HEK293 (cell line): ENCODE measurements around the gene NPAS1.

Source experiments
- CTCF ChIA-PET: fragments of 350-600 bp; formaldehyde crosslinking; extraction: SDS; loops from one replicate; lab custom pipeline; 2021; ENCODE audit warnings: antibody characterized with exemption; lab: Yijun Ruan, JAX
- POLR2A ChIA-PET: fragments of 300-600 bp; formaldehyde crosslinking; extraction: SDS; loops from one replicate; lab custom pipeline; 2020; ENCODE audit warnings: antibody characterized with exemption, inconsistent platforms; lab: Yijun Ruan, JAX
- H3K27ac ChIP-seq: fragments of 200-500 bp; sonication (Bioruptor generic); 2 replicates; pipeline ENCODE4 v1.5.1; 2014; ENCODE audit warnings: low read depth, low read length, control low read depth, inconsistent platforms; ENCODE audit errors: extremely low read depth
- H3K36me3 ChIP-seq, 2 experiments: fragments of 200-500 bp in 1 of 2; sonication (Bioruptor generic) in 1 of 2; 1 replicate in 1 of 2; 2 replicates in 1 of 2; pipeline ENCODE4 v1.5.1; 2014 to 2017; ENCODE audit warnings: inconsistent platforms in 2 of 2, low read length in 2 of 2; ENCODE audit not compliant: control insufficient read depth in 2 of 2, insufficient read depth in 1 of 2
- H3K4me1 ChIP-seq: fragments of 200-500 bp; sonication (Bioruptor generic); 2 replicates; pipeline ENCODE4 v1.5.1; 2014; ENCODE audit warnings: mild to moderate bottlenecking, low read length, inconsistent platforms; ENCODE audit not compliant: control insufficient read depth, insufficient read depth
- H3K4me3 ChIP-seq: 2 replicates; pipeline ENCODE4 v1.5.1; 2011; ENCODE audit warnings: low read depth, mild to moderate bottlenecking, control low read depth, low read length, moderate library complexity
- H3K9me3 ChIP-seq: fragments of 200-500 bp; sonication (Bioruptor generic); 2 replicates; pipeline ENCODE4 v1.5.1; 2014; ENCODE audit warnings: low read depth, low read length, inconsistent platforms; ENCODE audit not compliant: control insufficient read depth, insufficient read depth
- KLF8 ChIP-seq: fragments of 450-650 bp; formaldehyde crosslinking; IDR thresholded peaks from 2 replicates; pipeline ENCODE4 v1.5.1; 2016; ENCODE audit warnings: missing biosample characterization, missing genetic modification characterization
- MEIS1 ChIP-seq: sonication (generic); formaldehyde crosslinking; IDR thresholded peaks from 2 replicates; pipeline ENCODE4 v1.8.1; 2022; ENCODE audit warnings: missing genetic modification reagents, mild to moderate bottlenecking, borderline replicate concordance
- OVOL3 ChIP-seq: fragments of 450-650 bp; formaldehyde crosslinking; IDR thresholded peaks from 2 replicates; pipeline ENCODE4 v1.5.1; 2016; ENCODE audit warnings: missing biosample characterization, missing genetic modification characterization
- PATZ1 ChIP-seq: fragments of 450-650 bp; formaldehyde crosslinking; IDR thresholded peaks from 2 replicates; pipeline ENCODE4 v1.5.1; 2016; ENCODE audit warnings: missing biosample characterization, missing genetic modification characterization
- ZBTB10 ChIP-seq: fragments of 450-650 bp; formaldehyde crosslinking; IDR thresholded peaks from 2 replicates; pipeline ENCODE4 v1.5.1; 2016; ENCODE audit warnings: missing biosample characterization, missing genetic modification characterization
- ZNF133 ChIP-seq: fragments of 450-650 bp; formaldehyde crosslinking; IDR thresholded peaks from 2 replicates; pipeline ENCODE4 v1.5.1; 2016; ENCODE audit warnings: missing biosample characterization, missing genetic modification characterization
- ZNF311 ChIP-seq: fragments of 450-650 bp; formaldehyde crosslinking; IDR thresholded peaks from 2 replicates; pipeline ENCODE4 v1.5.1; 2017; ENCODE audit warnings: missing biosample characterization, missing genetic modification characterization, borderline replicate concordance
- ZNF398 ChIP-seq: fragments of 450-650 bp; formaldehyde crosslinking; IDR thresholded peaks from 2 replicates; pipeline ENCODE4 v1.5.1; 2017; ENCODE audit warnings: missing biosample characterization, missing genetic modification characterization
- ZNF529 ChIP-seq: fragments of 450-650 bp; formaldehyde crosslinking; IDR thresholded peaks from 2 replicates; pipeline ENCODE4 v1.5.1; 2017; ENCODE audit warnings: missing genetic modification characterization, missing biosample characterization; ENCODE audit not compliant: insufficient replicate concordance
- ZNF555 ChIP-seq: fragments of 450-650 bp; formaldehyde crosslinking; conservative IDR thresholded peaks from 2 replicates; pipeline ENCODE4 v1.5.1; 2017; ENCODE audit warnings: missing biosample characterization, mild to moderate bottlenecking, missing genetic modification characterization, inconsistent platforms
- ZNF623 ChIP-seq: fragments of 450-650 bp; formaldehyde crosslinking; IDR thresholded peaks from 2 replicates; pipeline ENCODE4 v1.5.1; 2016; ENCODE audit warnings: missing biosample characterization, missing genetic modification characterization
- ZNF792 ChIP-seq: fragments of 450-650 bp; formaldehyde crosslinking; IDR thresholded peaks from 2 replicates; pipeline ENCODE4 v1.5.1; 2016; ENCODE audit warnings: missing biosample characterization, missing genetic modification characterization
- ZSCAN30 ChIP-seq: fragments of 450-650 bp; IDR thresholded peaks from 2 replicates; pipeline ENCODE4 v1.5.1; 2018; ENCODE audit warnings: missing biosample characterization, mild to moderate bottlenecking, missing genetic modification characterization, moderate library complexity
- TF ChIP-seq, protein P1 (sequence below): fragments of 450-650 bp; formaldehyde crosslinking; IDR thresholded peaks from 2 replicates; pipeline ENCODE4 v1.5.1; 2016; ENCODE audit warnings: missing biosample characterization, missing genetic modification characterization
- TF ChIP-seq, protein P2 (sequence below): fragments of 450-650 bp; formaldehyde crosslinking; IDR thresholded peaks from 2 replicates; pipeline ENCODE4 v1.5.1; 2016; ENCODE audit warnings: missing biosample characterization, missing genetic modification characterization, borderline replicate concordance

NPAS1 gene

GRCh38 chr19:47026889-47027288, 7.3 kb downstream of the NPAS1 start:
- H3K9me3 ChIP-seq, result no peaks in the 10 kb centered on the region
- POLR2A ChIA-PET, result interaction anchor here (0.6 kb wide), 1 partner anchor 18 kb away, joined by 3 read pairs; no protein-coding TSS in a partner anchor
- TF ChIP-seq ZNF792, result peak; percentile 98
- no peak for TF ChIP-seq OVOL3 (tag by site-specific recombination)
- peak; percentile 37 for TF ChIP-seq ZNF623 (tag by site-specific recombination)
- TF ChIP-seq ZNF529 (tag by site-specific recombination), result no peak
- TF ChIP-seq, protein P1, sequence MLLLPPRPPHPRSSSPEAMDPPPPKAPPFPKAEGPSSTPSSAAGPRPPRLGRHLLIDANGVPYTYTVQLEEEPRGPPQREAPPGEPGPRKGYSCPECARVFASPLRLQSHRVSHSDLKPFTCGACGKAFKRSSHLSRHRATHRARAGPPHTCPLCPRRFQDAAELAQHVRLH (tag by site-specific recombination), result peak; percentile 54; the same call in 1 of the 2 replicates
- 0 out of 2 replicates have a peak, but pooled peaks have one; percentile 19 for TF ChIP-seq KLF8
- H3K4me3 ChIP-seq, result no peak overlapping the region
- H3K27ac ChIP-seq, result no peak overlapping the region
- peaks cover 6% of the 10 kb centered on the region for H3K4me1 ChIP-seq
- CTCF ChIA-PET, result no interaction called here
- H3K36me3 ChIP-seq, result no peaks in the 10 kb centered on the region

- H3K9me3 ChIP-seq, result no peaks in the 10 kb centered on the region
- H3K4me1 ChIP-seq, result peaks cover 5% of the 10 kb centered on the region
- H3K4me3 ChIP-seq, result no peak overlapping the region
- no peaks in the 10 kb centered on the region for H3K36me3 ChIP-seq
- ChIA-PET CTCF (no interaction called here), POLR2A (interaction anchor here (0.6 kb wide), 1 partner anchor 263 kb away, joined by 3 read pairs; no protein-coding TSS in a partner anchor)
- H3K27ac ChIP-seq, result no peak overlapping the region
- TF ChIP-seq ZNF311 (tag by site-specific recombination) (0 out of 2 replicates have a peak, but pooled peaks have one; percentile 31), ZBTB10 (tag by site-specific recombination) (0 out of 2 replicates have a peak, but pooled peaks have one; percentile 38), ZNF398 (tag by site-specific recombination) (peak; percentile 24; the same call in 1 of the 2 replicates)
- TF ChIP-seq, protein P2, sequence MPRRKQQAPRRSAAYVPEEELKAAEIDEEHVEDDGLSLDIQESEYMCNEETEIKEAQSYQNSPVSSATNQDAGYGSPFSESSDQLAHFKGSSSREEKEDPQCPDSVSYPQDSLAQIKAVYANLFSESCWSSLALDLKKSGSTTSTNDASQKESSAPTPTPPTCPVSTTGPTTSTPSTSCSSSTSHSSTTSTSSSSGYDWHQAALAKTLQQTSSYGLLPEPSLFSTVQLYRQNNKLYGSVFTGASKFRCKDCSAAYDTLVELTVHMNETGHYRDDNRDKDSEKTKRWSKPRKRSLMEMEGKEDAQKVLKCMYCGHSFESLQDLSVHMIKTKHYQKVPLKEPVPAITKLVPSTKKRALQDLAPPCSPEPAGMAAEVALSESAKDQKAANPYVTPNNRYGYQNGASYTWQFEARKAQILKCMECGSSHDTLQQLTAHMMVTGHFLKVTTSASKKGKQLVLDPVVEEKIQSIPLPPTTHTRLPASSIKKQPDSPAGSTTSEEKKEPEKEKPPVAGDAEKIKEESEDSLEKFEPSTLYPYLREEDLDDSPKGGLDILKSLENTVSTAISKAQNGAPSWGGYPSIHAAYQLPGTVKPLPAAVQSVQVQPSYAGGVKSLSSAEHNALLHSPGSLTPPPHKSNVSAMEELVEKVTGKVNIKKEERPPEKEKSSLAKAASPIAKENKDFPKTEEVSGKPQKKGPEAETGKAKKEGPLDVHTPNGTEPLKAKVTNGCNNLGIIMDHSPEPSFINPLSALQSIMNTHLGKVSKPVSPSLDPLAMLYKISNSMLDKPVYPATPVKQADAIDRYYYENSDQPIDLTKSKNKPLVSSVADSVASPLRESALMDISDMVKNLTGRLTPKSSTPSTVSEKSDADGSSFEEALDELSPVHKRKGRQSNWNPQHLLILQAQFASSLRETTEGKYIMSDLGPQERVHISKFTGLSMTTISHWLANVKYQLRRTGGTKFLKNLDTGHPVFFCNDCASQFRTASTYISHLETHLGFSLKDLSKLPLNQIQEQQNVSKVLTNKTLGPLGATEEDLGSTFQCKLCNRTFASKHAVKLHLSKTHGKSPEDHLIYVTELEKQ (tag by site-specific recombination), result no peak
Measured at GRCh38 chr19:47027586-47028088, 8.0 kb downstream of the NPAS1 start.

DNA sequence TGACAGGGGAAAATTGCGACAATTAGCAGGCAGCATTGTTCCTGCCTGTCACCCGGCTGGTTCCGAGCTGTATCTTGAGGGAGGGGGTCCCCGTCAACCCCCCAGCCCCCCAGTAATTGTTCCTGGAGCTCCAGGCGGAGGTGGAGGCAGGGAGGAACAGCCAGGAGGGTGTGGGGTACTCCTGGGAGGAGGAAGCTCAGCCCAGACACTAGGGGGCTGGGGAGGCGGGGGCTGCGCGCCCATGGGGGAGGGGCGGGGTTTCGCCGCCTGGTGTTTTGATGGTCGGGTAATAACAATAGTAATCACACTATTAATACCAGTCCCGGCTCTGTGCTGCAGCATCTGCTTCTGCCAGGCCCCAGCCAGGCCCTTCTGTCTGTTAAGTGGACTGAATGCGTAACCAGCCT, 8.6 kb downstream of the NPAS1 start:
- POLR2A ChIA-PET, result interaction anchor here (0.6 kb wide), 1 partner anchor 263 kb away, joined by 3 read pairs; no protein-coding TSS in a partner anchor
- CTCF ChIA-PET, result interaction anchor here (0.6 to 0.7 kb wide), 2 partner anchors 232 to 256 kb away, joined by 4 read pairs; no protein-coding TSS in a partner anchor
- Histone ChIP-seq H3K36me3 (no peaks in the 10 kb centered on the region), H3K4me3 (no peak overlapping the region), H3K4me1 (peaks cover under 1% of the 10 kb centered on the region; the same call in 1 of the 2 replicates), H3K9me3 (no peaks in the 10 kb centered on the region), H3K27ac (no peak overlapping the region)
- TF ChIP-seq ZSCAN30 (no peak), PATZ1 (tag by site-specific recombination) (no peak), ZNF133 (no peak), MEIS1 (CRISPR knock-in tag) (no peak), ZNF398 (tag by site-specific recombination) (no peak), ZNF555 (no peak)
